Central memory CD4-positive, alpha-beta T cell (primary cell): Measurements from ENCODE around the gene MFSD2A.
A peak's percentile ranks its signal among the peaks of the same experiment; 100 is the strongest.
"Not testable (repeated sequence)": the region's sequence is repeated elsewhere in the genome, so short reads cannot be mapped to it uniquely, and the experiment has no call there.

Experiments used
- DNase-seq: peaks from one replicate; pipeline ENCODE4 v3.0.0; 2022

The MFSD2A gene

DNA sequence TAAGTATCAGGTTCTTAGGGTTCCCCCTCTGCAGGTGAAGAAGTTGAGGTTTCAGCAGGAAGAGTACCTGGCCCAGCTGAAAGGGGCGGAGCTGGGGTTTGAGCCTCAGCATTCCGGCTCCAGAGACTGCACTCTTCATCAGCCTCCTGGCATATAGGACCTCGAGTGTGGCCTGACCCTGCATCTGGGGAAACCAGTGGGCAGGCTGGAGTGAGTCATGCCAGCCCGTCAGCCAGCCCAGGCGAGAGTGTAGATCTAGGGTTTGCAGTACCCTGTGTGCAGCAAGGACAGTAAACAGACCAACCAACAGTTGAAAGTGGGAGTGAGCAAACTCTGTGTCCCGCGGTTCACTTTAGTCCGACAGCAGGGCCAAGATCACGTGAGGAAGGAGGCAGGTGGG is 14.1 kb downstream of the MFSD2A start:
- no peak for DNase-seq

DNA sequence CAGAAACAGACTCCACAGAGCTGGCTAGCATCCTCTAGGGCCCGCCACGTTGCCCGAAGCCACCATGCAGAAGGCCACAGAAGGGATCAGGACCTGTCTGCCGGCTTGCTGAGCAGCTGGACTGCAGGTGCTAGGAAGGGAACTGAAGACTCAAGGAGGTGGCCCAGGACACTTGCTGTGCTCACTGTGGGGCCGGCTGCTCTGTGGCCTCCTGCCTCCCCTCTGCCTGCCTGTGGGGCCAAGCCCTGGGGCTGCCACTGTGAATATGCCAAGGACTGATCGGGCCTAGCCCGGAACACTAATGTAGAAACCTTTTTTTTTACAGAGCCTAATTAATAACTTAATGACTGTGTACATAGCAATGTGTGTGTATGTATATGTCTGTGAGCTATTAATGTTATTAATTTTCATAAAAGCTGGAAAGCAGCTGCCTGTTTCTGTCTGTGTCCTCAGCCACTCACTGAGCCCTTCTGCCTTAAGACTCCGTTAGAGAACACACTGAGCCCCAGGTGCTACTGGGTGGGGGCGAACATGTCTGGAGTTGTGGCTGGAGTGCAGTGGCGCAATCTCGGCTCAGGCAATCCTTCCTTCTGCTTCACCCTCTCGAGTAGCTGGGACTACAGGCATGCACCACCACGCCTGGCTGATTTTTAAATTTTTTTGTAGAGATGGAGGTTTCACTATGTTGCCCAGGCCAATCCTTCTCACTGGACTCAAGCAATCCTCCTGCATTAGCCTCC is 14.8 kb downstream of the MFSD2A start:
- no peak for DNase-seq

DNA sequence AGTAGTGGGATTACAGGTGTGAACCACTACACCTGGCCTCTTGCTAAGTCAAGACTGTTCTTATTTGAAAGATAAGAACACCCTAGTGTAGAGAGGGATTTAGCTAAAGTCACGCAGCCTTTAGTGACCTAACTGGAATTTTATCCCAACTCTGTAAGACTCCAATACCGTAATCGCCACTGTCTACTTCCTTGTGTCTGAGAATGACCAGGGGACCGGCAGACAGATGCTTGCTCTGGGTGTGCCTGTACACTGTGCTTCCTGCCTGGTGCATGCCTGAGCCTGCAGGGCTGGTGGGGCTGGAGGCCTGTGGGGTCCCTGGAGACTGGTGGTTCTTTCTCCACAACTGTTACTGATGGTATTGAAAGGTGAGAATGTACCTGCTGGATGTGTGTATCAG is 15.3 kb downstream of the MFSD2A start:
- no peak for DNase-seq

DNA sequence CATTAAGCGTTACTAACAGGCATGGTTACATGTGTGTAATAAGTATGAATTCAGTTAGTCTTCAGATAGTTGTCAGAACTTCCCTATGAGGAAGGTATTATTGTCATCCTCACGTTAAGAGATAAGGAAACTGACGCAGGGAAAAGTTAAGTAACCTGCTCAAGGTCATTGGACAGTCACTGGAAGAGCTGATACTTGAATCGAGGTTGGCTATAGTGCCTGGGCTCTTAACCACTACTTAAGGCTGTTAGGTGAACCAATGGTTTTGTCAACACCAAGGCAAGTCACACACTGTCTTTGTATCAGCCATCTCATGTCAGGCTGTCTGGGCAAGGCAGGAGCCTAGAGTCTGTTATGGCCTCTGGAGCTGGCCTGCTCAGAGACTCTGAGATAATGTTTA is 16.2 kb downstream of the MFSD2A start:
- DNase-seq = no peak

DNA sequence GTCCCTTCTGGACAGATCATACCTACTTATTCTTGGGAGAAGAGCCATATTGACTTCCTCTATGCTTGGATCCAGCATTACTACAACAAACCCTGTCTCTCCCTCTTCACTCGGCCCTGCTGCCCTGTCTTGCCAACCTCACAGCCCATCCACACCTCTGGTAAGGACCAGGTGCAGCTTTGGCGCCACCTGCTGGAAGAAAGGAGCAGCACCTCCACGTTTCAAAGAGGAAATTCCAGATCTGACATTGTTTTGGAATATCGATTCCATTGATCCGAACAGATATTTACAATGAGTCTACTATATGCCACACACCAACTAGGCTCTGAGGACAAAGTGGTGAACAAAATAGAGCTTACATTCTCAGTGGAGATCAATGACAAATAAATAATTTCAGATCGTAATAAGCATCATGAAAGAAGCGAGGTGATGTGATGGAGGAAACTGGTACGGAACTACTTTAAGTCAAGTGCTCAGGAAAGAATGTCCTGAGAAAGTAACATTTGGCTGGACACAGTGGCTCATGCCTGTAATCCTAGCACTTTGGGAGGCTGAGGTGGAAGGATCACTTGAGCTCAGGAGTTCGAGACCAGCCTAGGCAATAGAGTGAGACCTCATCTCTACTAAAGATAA is 18.7 kb downstream of the MFSD2A start:
- DNase-seq = peak; percentile 58

DNA sequence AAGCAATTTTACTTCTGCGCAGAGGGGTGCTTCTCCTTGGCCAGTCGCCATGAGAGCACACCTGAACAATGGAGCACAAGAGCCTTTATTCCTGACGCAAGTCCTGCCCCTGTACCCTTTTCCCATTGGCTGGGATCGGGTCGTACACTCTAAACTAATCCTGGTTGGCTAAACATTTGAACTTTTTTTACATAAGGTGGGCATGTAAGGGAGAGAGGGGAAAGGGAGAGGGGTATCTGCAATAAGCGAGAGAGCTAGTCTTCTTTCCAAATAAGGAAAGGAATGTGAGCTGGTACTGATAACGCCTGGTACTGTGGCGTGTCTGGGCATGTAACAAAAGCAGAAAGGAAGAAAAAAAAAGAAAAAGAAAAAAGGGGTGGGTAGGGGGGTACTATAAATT is 21.8 kb downstream of the MFSD2A start:
- no peak for DNase-seq

DNA sequence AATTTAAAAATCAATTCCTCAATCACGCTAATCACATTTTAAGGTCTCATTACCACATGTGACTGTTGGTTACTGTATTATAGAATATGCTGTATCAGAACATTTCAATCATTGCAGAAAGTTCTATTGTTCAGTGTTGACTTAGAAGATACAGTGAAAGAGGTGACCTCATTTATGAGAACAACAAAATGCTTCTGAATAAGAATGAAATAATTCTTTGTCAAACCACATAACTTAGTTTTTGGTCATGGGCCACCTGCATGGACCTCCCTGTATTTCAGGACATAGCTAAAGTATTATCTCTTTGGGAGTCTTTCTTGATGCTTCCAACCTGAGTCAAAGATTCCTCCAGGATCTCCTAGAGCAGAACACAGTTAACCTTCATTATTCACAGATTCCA is 22.3 kb downstream of the MFSD2A start:
- no peak for DNase-seq

DNA sequence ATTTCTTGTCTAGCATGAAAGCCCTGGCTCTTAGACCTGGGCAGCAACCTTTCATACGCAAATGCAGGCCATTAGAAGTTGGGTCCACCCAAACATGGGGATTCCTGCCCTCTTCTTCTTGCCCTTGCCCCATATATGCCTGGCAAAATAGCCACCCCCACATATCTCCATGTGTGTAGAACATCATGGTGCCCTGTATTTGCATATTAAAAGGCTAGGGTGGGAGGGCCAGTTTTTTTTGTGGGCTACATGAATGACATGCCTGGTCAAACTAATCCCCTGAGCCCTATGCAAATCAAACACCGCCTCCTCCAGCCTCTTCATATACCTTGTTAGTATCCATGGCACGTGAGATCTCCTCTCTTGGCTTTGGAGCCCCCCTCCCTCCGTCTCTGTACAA is 24.7 kb downstream of the MFSD2A start:
- no peak for DNase-seq

DNA sequence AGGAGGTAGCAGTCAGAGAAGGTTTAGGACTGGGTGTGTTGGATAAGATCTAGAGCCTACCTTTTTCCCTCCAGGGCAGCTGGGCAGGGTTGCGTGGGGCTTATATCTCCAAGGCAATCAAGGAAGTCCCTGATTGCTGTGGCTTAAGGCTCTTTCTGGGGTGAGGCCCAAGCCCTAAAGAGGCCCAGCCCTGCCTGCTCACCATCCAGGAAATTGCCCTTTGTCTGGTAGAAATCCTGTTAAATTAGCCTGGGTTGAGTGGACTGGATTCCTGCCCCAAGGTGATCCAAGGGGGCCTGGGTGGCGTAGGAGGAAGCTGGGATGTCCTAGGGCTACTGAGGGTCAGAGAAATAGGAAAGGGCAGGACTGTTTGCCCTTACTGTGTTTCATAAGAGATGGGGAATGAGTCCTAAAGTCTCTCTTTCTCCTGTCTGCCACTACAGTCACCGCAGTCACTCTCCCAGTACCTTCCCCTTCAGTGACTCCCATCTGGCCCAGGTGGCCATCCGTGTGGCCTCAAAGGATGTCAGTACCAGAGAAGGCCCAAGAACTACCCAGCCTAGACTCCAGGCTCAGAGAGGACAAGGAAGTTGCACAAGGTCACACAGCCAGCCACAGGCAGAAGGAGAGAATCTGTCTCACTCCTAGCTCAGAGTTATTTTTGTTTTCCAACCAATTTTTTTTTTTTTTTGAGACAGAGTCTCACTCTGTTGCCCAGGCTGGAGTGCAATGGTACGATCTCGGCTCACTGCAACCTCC is 25.8 kb downstream of the MFSD2A start:
- DNase-seq = no peak

DNA sequence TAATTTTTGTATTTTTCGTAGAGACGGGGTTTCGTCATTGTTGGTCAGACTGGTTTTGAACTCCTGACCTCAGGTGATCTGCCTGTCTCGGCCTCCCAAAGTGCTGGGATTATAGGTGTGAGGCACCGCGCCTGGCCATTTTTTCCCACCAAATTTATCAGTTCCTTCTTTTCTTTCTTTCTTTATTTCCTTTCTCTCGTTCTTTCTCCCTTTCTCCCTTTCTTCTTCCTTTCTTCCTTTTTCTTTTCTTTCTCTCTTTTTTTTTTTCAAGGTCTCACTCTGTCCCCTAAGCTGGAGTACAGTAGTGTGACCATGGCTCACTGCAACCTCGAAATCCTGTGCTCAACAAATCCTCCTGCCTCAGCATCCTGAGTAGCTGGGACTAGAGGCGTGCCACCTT is 26.4 kb downstream of the MFSD2A start:
- DNase-seq = no peak

DNA sequence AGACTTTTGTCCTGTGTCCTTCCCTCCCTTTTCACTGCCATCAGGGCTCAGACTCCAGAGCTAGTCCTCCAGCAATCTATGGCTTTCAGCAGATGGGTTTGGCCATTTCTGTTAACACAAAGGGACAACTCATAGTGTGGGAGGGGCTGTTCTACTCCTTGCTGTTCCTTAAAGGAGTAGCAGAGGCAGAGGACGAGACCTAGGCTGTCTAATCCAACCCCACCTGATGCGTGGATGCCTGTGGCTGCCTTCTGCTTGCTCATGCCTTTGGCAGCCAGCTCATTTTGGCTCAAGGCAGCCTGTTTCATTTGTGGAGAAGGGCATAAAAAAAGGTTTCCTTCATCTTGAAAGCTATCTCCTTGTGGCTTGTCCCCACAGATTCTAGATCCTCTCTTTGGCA is 27.0 kb downstream of the MFSD2A start:
- DNase-seq = no peak

DNA sequence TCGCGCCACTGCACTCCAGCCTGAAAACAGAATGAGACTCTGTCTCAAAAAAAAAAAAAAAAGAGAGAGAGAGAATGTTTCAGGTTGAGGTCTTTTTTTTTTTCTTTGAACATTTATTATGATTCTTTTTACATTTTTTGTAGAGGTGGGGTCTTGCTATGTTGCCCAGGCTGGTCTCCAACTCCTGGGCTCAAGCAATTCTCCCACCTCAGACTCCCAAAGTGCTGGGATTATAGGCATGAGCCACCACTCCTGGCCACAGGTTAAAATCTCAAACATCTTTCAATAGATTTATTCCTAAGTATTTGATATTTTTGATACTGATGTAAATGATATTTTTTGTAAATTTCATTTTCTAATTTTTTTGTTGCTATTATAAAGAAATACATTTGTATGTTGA is 29.5 kb downstream of the MFSD2A start:
- DNase-seq = not testable (repeated sequence)

DNA sequence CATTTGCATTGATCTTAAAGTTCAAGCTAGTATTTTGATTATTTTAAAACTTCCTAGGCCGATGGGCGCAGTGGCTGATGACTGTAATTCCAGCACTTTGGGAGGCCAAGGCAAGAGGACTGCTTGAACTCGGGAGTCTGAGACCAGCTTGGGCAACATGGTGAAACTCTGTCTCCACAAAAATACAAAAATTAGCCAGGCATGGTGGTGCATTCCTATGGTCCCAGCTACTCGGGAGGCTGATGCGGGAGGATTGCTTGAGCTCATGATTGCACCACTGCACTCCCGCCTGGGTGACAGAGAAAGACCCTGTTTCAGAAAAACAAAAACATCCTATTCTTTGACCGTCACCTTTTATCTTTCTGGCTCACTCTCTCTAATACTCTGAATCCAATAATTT is 30.0 kb downstream of the MFSD2A start:
- DNase-seq = no peak

DNA sequence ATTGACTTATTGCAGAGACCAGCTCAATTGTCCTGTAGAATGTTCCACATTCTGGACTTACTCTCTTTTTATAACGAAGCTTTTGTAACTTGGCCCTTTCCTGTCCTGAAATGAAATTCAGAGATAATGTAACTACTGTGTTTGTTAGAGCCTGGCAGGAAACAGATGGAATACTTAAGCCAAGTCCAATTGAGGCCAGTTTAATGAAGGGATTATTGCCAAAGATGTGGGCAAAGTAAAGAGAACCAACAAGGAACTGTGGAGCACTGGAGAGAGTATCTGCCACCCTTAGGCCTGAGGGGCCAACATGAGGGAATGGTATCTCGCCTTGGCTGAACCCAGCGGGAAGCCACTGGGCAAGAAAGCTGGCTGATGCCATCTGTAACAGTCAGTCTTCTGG is 32.9 kb downstream of the MFSD2A start:
- no peak for DNase-seq

DNA sequence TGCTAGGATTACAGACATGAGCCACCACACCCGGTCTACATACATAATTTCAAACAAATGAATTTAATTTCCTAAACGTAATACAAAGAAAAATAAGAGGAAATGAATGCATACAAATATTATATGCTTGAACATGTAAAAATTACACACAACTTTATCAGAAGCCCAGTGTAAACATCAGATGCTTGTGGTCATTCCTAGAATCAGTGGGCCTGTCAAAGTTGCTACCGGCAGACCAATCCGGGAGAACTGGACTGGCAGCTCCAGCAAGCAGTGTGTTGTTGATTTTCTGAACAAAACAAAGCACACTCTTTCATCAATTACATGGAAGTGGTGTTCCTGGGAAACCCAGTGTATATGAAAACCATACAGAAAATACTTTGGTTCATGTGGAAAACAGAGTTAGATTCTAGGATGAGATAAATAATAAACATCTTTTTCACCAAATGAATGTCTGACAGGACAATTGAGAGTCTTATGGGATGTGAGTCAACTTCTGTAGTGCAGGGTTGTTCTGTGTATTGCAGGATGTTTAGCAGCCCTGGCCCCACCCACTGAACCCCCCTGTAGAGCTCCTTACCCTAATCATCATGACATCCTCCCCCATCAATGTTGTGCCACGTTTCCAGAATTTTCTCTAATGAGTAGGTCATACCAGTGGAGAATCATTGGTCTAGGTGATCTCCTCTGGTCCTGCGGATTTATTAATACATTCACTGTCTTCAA is 33.8 kb downstream of the MFSD2A start:
- no peak for DNase-seq

DNA sequence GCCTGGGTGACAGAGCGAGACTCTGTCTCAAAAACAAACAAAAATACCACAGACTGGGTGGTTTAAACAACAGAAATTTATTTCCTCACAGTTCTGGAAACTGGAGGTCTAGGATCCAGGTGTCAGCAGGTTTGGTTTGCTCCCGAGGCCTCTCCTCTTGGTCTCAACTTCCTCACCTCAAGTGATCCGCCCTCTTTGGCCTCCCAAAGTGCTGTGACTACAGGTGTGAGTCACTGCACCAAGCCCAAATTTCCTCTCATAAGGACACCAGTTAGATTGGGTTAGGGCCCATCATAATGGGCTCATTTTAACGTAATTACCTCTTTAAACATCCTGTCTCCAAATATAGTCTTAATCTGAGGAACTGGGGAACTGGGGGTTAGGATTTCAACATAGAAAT is 35.5 kb downstream of the MFSD2A start:
- no peak for DNase-seq

DNA sequence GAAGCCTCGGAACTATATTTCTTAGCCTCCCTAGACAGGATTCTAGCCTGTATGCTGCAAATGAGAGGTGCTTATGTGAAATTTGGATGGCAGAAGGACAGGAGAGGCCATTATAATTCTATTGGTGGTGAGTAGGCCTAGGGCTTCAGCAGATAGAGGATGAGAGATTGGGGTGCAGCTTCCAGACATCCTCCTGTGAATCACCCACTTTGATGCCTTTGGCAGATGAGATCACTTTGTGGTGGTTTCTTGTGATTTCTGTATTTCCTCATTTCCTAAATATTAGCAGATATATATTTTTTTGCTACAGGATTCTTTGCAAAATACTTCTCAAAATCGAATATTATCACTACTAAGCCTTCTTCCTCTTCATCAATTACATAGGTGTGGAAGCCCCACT is 37.3 kb downstream of the MFSD2A start:
- no peak for DNase-seq

DNA sequence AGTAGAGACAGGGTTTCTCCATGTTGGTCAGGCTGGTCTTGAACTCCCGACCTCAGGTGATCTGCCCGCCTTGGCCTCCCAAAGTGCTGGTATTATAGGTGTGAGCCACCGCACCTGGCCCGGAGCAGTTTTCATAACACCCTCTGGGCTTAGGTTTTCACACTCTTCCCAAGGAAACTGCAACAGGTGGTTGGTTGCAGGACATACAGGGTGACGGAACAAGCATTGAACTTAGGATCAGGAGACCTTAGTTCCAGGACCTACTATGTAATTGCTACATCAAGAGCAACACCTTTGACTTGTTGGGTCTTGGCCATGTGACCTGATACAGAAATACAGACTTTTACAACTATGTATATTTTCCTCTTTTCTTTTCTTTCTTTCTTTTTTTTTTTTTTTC is 37.9 kb downstream of the MFSD2A start:
- DNase-seq = no peak

DNA sequence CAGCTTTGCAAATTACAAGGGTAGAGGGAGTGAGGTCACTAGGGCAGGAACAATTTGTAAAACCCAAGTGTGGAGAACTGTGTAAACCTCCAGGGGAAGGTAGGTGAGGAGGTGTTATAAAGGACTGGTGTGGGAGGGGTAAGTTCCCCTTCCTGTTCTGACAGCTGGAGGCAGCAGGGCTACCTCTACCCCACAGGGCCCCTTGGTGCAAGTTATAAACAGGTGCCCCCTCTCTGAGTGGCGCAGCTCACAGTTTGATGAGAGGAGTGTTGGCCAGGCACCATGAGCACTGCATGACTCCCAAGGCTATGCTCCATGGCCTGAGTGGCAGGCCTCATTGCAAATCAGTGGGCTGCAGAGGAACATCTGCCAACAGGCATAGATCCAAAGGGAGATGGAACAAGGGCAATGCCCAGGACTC is 41.0 kb downstream of the MFSD2A start:
- DNase-seq = peak; percentile 3

DNA sequence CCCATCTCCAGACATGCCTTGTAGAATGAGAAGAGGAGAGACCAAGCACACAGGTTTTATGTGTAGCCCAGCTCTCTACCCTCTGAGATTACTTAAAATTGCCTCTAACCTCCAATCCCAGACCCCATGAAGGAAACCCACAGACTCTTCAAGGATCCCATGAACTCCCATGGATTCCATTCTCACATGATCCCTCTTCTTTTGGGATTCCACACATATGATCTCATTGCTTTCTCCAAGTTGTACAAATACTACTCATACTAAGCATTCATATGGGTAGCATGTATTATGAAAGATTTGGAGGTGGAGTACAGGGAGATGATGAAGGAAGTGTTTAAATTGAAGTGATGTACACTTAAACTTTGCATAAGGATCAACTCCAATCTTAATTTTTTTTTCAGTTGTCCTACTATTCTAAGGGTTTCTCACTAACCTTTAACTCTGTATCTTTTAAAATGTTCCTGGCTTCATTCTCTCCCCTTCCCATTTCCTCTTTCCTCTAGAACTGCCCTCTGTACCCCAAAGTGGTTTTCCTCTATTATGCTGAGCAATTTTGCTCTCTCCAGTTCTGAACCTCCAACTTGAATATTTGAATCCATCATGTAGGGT is 41.6 kb downstream of the MFSD2A start:
- DNase-seq = no peak

DNA sequence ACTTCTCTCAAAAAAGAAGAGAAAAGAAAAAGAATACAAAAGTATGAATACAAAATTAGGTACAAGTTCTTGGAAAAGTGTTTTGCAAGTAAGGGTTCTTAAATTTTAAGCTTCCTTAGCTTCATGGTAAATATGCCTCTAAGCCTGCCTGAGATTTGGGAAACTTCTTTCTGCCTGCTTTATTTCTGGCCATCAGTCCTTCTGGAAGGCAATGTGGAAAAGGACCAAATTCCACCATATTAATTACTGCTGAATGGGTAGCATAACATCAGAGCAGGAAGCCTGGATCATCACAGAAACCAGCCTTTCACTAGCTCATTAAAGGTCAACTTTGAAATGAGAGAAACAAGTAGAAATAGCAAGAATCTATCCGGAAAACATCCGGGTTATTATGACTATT is 46.5 kb downstream of the MFSD2A start:
- no peak for DNase-seq

DNA sequence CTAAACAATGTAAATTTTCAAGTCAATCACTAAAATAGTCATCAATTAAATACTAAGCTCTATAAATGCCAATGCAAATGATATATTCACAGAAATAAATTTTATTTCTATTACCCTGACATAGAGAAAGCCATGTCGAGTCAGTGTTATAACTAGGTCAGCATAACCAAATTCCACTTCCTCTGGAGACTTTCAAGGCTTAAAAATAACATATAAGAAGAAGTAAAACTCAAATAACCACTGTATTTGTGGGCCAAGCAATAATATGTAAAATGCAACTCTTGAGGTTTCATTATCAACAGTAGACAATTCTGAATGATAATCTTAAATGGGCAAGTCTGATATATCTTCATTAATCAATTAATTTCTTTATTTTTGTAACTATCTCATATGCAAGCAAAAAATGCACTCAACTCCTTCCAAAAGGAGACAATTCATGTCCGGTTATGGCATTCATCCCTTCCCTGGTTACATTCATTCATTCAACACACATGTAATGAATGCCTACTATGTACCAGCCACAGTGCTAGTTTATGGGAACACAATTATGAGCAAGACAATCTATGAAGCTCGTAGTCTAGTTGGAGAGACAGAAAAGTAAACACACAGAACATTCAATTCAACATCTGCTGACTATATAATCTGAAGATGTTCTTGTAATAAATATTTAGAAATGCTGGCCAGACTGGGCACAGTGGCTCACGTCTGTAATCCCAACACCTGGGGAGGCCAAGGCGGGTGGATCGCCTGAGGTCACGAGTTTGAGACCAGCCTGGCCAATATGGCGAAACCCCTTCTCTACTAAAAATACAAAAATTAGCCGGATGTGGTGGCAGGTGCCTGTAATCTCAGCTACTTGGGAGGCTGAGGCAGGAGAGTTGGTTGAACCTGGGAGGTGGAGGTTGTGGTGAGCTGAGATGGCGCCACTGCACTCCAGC is 48.5 kb downstream of the MFSD2A start:
- DNase-seq = no peak
